ENCODE results near the gene CCNK. TPM values are rescaled to one million over a fixed set of nuclear protein-coding genes. Genes with fewer than 3 reads are reported as not detected.
A peak's percentile ranks its signal among the peaks of the same experiment; 100 is the strongest.

The CCNK gene
- polyA plus RNA-seq, 2 of the 4 experiments (the other 2 are of a cell fraction) = 22.7 to 46.6 TPM

- no peak overlapping the region for H3K4me3 ChIP-seq
- FAIRE-seq = no peak
- H3K9me3 ChIP-seq = no peaks in the 10 kb centered on the region
- no peak overlapping the region for H3K4me2 ChIP-seq
- no peak for ATAC-seq
- ChIA-PET CTCF (interaction anchor here (1.1 to 2.1 kb wide), 6 partner anchors 10 to 93 kb away, joined by 3 to 7 read pairs (median 4); no protein-coding TSS in a partner anchor), POLR2A (no interaction called here)
- WGBS (ENCODE audit: missing lambda C conversion rate) = 91% methylated on average over 18 of the region's 18 CpGs
- TF ChIP-seq SMC3 (IDR thresholded peaks at IDR 0.05) (no peak), GATA3 (IDR thresholded peaks at IDR 0.05; ENCODE audit: borderline replicate concordance) (no peak), POLR2A (IDR thresholded peaks at IDR 0.05; ENCODE audit: low read length) (no peak), ELK1 (IDR thresholded peaks at IDR 0.05; ENCODE audit: low read depth, low read length) (no peak), MAZ (IDR thresholded peaks at IDR 0.05; ENCODE audit: borderline replicate concordance, low read depth, low read length) (no peak), ZNF302 (CRISPR knock-in tag; IDR thresholded peaks at IDR 0.05) (no peak), RAD21 (conservative IDR thresholded peaks at IDR 0.05 in 1 of 2, IDR thresholded peaks at IDR 0.05 in 1 of 2) (no peak), SREBF2 (IDR thresholded peaks at IDR 0.05) (no peak), MAFK (IDR thresholded peaks at IDR 0.05; ENCODE audit: partially characterized antibody) (no peak), FOSL2 (IDR thresholded peaks at IDR 0.05) (no peak), FOSL2 (CRISPR knock-in tag; IDR thresholded peaks at IDR 0.05) (no peak), MAX (IDR thresholded peaks at IDR 0.05) (no peak)
- H3K27ac ChIP-seq = no peak overlapping the region
- H3K4me1 ChIP-seq = peaks cover 19% of the 10 kb centered on the region
- DNase-seq (ENCODE audit: low read depth in 1 of 2, low spot score in 1 of 2) = no peak
These were observed 67.0 kb downstream of the CCNK start for GRCh38 chr14:99548255-99548654.

DNA sequence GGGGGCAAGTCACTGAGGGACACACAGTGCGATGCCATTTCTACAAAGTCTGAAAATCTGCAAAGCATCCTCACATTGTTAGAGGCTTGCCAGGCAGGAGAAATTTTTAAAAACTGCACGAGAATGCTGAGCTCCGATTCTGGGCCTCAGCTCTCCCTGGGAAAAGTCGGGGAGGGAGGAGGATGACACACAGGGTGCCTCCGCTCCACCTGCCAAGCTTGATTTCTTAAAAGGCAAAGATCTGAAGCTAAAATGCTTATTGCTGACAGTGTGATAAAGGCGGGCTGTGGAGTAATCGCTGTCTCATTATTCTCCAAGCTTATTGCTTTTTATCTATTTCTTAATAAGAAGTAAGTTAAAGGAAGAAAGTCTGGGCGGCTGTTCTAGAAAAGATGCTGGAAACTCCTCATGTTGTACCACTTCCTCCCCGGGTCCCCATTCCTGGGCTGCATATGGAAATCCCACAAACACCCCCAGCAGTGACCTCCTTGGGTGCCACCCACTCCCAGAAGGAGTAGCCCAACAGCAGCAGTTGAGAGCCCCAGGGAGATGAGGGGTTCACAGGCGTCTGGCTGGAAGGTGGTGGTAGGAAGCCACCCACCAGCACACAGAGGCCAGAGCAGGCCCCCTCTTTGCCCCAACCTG is 67.8 kb downstream of the CCNK start:
- DNase-seq (ENCODE audit: low read depth in 1 of 2, low spot score in 1 of 2) = no peak
- no peak for ATAC-seq
- ChIA-PET CTCF (interaction anchor here (1.0 to 2.1 kb wide), 9 partner anchors 9 to 92 kb away, joined by 3 to 7 read pairs (median 4); no protein-coding TSS in a partner anchor), POLR2A (no interaction called here)
- no peak for FAIRE-seq
- no peaks in the 10 kb centered on the region for H3K9me3 ChIP-seq
- H3K4me2 ChIP-seq = no peak overlapping the region
- no peak overlapping the region for H3K4me3 ChIP-seq
- H3K4me1 ChIP-seq = peaks cover 24% of the 10 kb centered on the region
- peak overlapping the region in 1 of 2 experiments; percentile 39; a peak in 2 of 6 replicates for H3K27ac ChIP-seq
- TF ChIP-seq, protein P1, sequence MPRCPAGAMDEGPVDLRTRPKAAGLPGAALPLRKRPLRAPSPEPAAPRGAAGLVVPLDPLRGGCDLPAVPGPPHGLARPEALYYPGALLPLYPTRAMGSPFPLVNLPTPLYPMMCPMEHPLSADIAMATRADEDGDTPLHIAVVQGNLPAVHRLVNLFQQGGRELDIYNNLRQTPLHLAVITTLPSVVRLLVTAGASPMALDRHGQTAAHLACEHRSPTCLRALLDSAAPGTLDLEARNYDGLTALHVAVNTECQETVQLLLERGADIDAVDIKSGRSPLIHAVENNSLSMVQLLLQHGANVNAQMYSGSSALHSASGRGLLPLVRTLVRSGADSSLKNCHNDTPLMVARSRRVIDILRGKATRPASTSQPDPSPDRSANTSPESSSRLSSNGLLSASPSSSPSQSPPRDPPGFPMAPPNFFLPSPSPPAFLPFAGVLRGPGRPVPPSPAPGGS (IDR thresholded peaks at IDR 0.05) = no peak
- TF ChIP-seq SREBF2 (IDR thresholded peaks at IDR 0.05) = no peak
- no peak for TF ChIP-seq ZNF302 (CRISPR knock-in tag; IDR thresholded peaks at IDR 0.05)
- no peak for TF ChIP-seq EHF (CRISPR knock-in tag; IDR thresholded peaks at IDR 0.05)
- TF ChIP-seq, protein P2, sequence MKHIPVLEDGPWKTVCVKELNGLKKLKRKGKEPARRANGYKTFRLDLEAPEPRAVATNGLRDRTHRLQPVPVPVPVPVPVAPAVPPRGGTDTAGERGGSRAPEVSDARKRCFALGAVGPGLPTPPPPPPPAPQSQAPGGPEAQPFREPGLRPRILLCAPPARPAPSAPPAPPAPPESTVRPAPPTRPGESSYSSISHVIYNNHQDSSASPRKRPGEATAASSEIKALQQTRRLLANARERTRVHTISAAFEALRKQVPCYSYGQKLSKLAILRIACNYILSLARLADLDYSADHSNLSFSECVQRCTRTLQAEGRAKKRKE (CRISPR knock-in tag; IDR thresholded peaks at IDR 0.05; ENCODE audit: low read depth) = no peak
- TF ChIP-seq MAFK (IDR thresholded peaks at IDR 0.05; ENCODE audit: partially characterized antibody) = peak; percentile 8
- TF ChIP-seq USF2 (IDR thresholded peaks at IDR 0.05) = no peak
- TF ChIP-seq KDM5A (IDR thresholded peaks at IDR 0.05) = no peak
- 72% methylated on average over 10 of the region's 10 CpGs for WGBS (ENCODE audit: missing lambda C conversion rate)

GRCh38 chr14:99549684-99550083 is 68.5 kb downstream of the CCNK start:
- ATAC-seq (peak in 1 of 2 experiments; percentile 17; a peak in 2 of 6 replicates), FAIRE-seq (no peak), DNase-seq (ENCODE audit: low read depth in 1 of 2, low spot score in 1 of 2) (no peak)
- ChIA-PET POLR2A (no interaction called here), CTCF (interaction anchor here (1.0 to 2.1 kb wide), 10 partner anchors 9 to 79 kb away, joined by 3 to 8 read pairs (median 4); no protein-coding TSS in a partner anchor)
- 68% methylated on average over 10 of the region's 10 CpGs for whole genome bisulfite sequencing (ENCODE audit: missing lambda C conversion rate)
- TF ChIP-seq JUN (IDR thresholded peaks at IDR 0.05) (no peak), ZFP36 (IDR thresholded peaks at IDR 0.05; ENCODE audit: borderline replicate concordance, partially characterized antibody) (peak; percentile 2), SREBF2 (IDR thresholded peaks at IDR 0.05) (no peak), CBX8 (IDR thresholded peaks at IDR 0.05) (no peak), CEBPB (IDR thresholded peaks at IDR 0.05) (peak in 1 of 2 experiments; percentile 21; a peak in 1 of 4 replicates), POLR2A (IDR thresholded peaks at IDR 0.05; ENCODE audit: low read length) (no peak)
- TF ChIP-seq, protein P1 (IDR thresholded peaks at IDR 0.05) = no peak
- no peaks in the 10 kb centered on the region for H3K9me3 ChIP-seq
- peaks cover 31% of the 10 kb centered on the region for H3K4me1 ChIP-seq
- no peak overlapping the region for H3K4me3 ChIP-seq
- H3K27ac ChIP-seq = peak overlapping the region in 1 of 2 experiments; percentile 17; a peak in 1 of 6 replicates
- H3K4me2 ChIP-seq = no peak overlapping the region; the same call in 2 of the 3 replicates
